Activated CD4-positive, alpha-beta T cell treated with anti-CD3 and anti-CD28 coated beads, Interleukin-2, amount 50 U/mL, for 24 hours (primary cell): ENCODE results near the gene EFHD1.
"Not testable (repeated sequence)": the region's sequence is repeated elsewhere in the genome, so short reads cannot be mapped to it uniquely, and the experiment has no call there.

ENCODE experiments used
- DNase-seq, 2 donors: peaks; one replicate each; pipeline ENCODE4 v3.0.0-alpha.2; 2020; ENCODE audit warnings: low read depth in 1 of 2, low spot score in 1 of 2

EFHD1 gene

DNA sequence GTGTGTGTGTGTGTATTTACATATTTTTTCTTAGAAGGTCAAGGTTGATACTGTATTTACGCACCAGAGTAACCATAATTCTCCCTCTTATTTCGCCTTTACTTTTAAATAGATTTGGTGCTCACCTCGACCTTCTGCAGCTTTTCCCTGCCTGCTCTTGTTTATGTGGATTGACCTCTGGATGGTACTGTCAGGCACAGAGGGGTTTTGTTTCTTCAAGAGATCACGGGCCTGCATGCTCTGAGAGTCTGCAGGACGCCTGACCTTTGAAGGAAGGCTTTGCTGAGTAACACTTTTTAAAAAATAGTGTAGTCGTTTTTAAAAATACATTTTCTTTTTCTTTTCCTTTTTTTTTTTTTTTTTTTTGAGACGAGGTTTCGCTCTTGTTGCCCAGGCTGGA, 18.1 kb upstream of the EFHD1 start:
- DNase-seq = no peak

DNA sequence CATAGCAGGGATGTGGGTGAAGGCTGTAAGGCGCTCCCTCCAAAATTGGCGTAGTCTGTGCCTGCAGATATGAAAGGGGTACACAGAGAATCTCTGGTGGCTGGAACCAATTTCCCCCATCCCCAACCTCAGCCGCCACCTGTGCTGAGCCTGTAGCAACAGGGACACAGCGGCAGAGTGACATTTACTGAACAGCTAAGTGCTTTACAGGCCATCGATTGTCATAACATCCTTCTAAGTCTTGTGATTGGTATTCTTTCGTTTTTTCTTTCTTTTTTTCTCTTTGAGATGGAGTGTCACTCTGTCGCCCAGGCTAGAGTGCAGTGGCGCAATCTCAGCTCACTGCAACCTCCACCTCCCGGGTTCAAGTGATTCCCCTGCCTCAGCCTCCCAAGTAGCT, 12.2 kb upstream of the EFHD1 start:
- DNase-seq = no peak

DNA sequence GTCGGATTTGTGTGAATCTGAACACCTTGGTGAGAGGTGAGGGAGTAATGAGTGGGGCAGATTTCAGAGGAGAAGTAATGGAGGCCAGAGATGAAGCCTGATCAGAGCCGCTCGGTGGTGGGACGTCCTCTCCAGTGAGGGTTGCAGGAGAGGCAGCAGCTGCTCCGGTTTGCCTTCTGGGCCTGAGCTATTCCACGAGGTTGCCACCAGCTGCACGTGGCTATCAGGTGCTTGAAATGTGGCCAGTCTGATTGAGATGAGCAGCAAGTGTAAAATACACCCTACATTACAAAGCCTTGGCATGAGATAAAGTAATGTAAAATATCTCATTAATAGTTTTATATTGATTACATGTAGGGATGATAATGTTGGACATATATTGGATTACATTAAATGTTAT, 10.8 kb upstream of the EFHD1 start:
- no peak for DNase-seq

DNA sequence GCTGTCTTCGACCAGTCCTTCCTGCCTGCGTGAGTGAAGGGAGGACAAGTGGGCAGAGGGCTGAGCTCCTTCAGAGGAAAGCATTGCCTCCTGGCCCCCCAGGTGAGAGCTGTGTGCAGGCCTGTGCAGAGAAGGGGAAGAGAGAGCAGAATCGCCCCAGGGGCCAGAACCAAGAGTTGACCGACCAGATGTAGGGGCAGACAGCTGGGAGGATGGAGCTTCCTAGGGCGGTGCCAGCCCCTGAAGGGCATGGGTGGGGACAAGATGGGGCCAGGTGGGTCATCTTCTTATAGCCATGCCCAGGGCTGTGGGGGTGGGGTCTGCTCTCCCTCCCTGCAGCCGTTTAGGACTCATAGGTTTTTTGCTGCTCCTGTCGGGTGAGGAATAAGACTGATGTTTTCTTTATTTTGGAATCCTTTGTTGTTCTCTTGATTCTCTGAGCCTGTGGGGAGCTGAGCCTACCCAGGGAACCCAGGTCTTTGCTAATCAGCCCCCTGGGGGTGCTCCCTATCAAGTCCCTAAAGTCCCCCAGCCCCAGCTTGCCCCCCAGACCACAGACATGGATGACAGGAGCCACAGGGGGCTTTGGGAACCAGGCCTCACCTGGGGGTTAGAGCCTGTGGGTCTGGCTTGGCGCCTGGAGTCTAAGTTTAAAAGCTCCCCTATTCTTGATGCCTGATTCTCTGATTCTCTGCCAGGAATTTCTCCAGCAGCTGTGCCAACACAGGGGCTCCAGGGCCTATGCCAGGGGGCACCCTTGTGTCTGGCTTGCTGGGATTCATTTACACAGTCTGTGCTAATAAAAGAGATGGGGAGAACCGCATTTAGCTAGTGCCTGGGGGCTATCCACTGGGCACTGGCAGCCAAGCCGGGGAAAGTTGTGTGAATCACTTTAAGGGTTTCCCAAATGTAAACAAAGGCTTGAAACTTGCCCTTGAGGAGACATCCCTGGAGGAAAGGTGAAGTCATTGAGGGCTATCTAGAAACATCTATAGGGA, 9.3 kb upstream of the EFHD1 start:
- no peak for DNase-seq

DNA sequence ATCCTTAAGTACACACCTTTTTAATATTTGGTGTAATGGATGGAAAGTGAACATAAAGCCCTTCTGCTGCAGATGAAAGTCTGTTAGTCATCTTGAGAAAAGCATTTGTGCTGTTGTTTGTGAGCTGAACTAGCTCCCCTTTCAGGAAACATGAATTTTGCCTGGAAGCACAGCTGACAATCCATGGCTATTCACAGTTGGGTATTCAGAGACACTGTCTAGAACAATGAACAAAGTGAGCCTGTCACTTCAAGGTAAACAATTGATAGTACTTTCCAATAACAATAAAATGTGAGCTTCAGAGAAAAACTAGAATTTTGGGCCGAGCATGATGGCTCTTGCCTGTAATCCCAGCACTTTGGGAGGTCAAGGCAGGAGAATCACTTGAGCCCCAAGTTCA, 6.8 kb upstream of the EFHD1 start:
- DNase-seq = no peak

DNA sequence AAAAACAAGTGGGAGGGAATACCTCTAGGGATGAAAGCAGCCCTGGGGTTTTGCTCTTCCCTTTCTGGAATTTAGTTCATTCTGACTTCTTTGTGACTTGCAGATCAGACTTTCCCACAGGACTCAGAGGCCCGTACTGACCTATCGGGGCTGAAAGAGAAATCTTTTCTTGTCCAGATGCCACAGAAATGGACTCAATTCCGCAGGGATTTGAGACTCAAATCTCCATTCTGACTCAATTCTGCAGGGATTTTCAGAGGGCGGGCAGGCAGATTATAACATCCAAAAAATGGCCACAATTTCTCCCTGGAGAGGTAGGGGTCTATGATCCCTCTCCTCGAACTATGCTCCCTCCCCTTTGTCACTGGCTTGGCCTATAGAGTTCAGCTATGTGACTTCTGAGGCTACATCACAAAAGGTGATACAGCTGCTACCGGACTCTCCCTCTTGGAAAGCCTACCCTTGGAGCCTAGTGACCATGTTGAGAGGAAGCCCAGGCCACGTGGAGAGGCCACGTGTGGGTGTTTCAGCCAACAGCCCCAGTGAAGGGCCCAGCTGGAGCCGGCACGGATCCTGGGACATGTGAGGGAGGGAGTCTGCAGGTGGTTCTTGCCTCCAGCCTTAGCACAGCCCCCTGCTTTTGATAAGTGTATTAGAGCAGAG, 4.8 kb upstream of the EFHD1 start:
- no peak for DNase-seq

DNA sequence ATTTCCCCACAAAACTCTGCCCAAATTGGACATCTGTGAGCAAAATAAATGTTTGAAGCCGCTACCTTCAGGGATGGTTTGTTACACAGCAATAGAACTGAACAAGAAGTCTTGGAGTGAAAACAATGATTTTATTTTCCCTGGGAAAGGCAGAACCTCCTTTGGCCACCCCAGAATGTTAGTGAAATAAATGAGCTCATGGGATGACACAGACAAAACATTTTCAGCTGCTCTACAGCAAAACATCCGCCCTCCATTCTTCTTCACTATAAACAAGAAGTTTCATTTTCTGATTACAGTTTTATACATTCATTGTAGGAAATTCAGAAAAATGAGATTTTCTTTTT, 4.3 kb upstream of the EFHD1 start:
- no peak for DNase-seq

DNA sequence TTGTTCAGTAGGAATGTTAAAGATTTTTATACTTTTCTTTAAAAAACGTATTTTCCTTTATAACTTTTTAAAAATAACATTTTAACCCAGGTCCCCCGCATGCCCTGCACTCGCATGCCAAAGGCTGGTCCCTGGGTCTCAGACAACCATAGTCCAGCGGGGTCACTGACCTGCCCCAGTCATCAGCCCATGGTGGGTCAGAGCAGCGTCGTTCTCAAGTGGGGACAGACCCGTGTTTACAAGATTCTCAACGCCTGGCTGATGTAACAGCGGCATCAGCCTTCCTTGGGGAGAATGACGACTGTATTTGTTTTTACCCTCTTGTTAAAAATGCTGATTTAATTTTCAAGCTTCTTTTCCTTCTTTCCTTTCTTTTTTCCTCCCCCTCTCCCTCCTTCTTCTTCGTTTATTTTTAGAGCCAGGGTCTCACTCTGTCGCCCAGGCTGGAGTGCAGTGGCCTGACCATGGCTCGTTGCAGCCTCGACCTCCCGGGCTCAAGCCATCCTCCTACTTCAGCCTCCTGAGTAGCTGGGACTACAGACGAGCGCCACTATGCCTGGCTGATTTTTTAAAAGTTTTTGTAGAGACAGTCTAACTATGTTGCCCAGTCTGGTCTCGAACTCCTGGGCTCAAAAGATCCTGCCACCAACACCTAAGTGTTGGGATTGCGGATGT, 1.0 kb upstream of the EFHD1 start:
- no peak for DNase-seq

DNA sequence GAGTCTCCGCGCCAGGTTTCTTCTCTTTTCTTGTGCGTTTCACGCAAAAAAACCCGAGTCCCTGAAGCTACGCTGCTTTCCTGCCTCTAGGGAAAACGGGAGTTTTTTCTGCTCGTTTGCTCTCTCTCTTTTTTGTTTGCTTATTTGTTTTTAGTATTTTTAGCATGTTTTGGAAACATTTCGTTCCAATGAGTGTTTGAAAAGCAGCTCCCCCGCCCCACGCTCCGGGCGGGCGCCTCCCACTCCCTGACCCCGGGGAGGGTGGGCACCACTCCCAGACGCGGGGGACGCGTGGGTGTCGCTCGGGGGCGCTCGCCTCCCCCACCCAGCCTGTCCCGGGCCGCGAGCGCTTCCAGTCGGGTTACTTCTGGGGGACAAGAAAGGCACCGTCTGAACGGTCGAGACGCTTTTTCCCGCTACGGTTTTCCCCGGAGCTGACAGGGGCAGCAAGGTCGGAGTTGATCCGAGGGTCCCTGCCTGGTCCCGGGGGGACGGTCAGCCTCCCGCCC, 446 bp upstream of the EFHD1 start:
- DNase-seq = no peak

DNA sequence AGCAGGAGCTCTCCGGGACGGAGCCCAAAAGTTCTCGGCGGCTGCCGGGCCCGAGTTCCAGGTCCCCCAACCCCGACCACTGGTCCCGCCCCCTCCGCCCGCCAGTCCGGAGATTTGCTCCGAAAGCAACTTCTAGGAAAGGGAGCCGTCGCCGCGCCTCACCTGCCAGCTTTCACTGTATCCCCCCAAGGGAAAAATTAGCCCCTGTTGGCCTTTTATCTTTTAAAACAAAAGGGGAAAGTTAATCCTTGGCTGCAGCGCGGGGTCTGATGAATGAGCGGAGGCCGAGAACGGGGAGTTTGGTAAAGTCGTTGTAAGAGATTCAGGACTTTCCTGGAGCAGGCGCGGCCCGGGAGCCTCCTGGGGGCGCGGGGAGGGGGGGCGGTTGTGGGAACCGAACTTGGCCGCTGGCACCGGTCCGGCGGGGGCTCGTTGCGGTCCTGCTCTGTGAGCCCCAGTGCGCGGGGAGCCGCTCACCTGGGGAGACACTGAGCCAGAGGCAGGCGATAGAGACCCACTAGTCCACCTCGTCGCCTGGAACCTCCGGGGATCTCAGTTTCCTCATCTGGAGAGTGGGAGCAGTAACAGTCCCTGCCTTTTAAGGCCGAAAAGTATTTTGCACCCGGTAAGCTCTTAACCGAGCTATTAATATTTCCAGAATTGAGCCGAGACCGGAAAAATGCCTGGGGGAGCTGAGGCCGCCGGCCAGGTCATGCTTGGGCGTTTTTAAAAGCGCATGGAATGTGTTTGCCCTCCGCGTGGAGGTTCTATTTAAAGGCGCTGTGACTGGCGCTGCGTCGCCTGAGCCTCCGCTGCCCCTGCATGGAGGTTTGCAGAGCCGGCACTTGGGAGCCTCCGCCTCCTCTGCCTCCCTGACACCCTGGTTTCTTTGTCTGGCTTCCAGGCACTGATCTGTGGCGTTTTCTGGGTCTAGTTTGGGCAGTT, 1.1 kb downstream of the EFHD1 start:
- no peak for DNase-seq

DNA sequence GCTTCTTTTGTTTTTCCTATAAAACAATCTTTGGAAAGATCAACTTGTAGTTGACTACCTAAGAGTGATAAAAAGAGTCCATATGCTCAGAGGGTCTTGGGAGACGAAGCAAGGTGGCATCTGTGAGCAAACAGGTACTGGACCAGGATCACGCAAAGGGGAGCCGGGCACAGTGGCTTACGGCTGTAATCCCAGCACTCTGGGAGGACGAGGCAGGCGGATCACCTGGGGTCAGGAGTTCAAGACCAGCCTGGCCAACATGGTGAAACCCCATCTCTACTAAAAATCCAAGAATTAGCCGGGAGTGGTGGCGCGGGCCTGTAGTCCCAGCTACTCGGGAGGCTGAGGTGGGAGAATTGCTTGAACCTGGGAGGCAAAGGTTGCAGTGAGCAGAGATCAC, 2.0 kb downstream of the EFHD1 start:
- not testable (repeated sequence) for DNase-seq

DNA sequence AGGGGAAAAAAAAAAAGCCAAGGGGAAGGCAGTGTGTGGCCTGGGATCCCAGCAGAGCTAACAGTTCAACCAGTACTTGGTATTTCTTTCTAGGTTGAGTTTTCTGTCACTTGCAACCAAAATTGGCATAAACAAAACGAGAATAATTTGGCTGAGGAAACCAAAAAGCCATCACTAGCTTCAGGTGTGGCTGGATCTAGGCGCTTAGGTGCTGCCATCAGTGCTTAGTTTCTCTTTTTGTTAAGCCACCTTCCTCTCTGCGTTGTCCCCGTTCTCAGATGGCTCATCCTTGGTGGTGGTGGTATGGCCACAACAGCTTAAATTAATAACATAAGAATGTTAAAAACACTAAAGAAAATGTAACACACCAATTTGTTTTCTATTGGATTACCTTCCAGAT, 2.4 kb downstream of the EFHD1 start:
- DNase-seq = no peak

DNA sequence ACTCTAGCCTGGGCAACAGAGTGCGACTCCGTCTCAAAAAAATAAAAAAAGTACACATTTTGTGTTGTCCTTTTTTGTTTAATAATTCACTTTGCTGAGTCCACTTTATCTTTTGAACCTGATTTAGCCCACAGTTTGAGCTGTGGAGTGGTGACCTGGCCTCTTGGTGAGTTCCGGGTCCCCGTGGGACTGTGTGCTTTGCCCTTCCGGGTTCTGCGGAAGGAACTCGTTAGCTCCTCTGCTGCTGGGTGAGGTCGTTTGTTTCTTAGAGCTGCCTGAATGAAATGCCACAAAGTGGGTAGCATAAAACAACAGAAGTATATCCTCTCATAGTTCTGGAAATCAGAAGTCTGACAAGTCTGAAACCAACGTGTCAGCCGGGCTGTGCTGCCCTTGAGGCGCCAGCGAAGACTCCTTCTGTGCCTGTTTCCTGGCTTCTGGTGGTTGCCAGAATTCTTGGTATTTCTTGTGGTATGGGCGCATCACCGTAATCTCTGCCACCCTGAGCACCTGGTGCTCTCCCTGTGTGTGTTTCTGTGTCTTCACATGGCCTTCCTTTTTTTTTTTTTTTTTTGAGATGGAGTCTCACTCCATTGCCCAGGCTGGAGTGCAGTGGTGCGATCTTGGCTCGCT, 3.5 kb downstream of the EFHD1 start:
- DNase-seq = no peak

DNA sequence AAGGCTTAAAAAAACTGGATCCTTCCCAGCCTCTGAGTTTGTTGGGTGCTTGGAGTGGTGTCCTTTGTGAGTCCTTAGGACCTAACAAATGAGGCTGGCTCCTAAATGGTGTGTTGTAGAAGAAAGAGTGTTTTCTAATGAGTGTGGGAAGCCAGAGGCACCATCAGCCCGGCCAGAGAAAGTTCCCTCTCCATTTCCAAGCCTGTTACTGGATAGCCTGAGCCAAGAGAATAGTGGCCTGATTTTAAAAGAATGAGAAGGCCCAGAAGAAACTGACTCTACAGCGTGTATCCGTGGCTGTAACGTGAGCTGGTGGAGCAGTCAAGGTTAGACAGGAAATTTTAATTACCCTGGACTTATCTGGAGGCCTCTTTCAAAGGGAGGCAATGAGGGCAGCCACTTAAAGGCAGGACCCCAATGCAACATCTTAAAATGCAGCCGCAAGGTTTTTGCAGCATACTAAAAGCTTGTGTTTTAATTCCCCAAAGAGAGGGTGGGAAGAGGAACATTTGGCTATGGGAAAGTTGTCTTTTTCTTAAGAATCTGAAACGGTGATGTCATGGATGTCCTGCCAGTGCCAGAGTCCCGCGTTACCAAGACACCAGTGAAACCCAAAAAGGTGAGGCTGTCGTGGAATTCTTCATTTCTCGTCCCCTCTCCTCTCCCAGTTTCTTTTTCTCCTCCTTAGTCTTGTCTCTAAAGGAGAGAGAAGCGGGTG, 4.6 kb downstream of the EFHD1 start:
- no peak for DNase-seq

DNA sequence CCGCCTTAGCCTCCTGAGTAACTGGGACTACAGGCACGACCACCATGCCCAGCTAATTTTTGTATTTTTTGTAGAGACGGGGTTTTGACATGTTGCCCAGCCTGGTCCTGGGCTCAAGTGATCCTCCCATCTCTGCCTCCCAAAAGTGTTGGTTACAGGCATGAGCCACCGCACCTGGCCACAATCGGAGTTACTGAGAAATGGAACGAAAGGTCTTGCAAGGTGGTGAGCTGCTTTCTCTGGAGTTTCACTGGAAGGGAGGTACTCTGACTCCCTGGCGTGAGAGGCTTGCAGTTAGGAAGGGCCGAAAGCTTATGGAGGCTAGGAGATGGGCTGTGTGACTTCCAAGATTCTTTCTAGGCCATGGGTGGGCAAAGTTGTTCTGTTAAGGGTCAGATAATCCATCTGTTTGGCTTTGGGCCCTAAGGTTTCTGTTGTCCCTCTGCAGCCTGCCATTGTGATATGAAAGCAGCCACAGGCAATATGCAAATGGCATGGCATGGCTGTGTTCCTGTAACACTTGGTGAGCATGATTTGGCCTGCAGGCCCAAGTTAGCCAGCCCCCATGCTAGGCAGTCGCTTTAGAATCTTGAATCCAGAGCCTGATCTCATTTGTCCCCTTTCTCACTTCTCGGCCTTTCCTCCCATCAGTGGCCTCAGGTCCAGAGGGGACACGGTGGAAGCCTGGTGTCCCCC, 7.9 kb downstream of the EFHD1 start:
- DNase-seq = no peak

DNA sequence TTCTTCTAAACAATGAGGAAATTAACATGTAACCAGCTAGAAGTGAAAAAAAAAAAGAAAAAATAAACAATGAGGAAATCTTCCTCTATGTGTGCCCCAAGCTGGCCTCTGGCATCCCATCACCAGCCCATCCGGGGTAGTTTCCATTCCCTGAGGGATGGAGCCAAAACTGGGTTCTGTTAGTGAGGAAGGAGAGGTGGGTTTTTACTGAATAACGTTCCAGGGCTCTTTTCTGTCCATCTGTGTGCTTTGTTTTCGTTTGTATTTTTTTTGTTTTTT, 9.7 kb downstream of the EFHD1 start:
- DNase-seq = no peak

DNA sequence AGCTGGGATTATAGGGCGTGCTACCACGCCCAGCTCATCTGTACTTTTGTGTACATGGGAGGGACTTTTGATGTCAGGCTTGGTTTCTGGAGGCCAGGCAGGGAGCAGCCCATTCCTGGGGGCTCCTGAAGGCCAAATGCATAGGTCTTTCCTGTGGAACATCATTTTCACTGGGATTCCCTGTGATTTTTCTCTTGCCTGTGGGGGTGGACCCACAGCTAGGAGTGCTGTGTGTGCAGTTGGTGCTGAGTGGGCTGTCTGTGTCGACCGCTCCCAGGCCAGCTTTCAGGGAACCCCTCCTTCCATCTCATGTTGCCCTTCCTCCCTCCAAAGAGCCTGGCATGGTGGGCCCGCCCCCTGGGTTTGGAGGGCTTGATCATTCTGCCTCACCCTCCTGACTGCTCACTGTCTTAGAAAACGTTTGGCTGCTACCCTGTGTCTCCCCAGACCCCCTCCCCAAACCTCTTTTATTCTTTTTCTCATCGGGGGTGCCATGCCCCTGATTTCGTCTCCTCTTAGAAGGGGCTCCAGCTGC, 10.5 kb downstream of the EFHD1 start:
- DNase-seq = no peak

DNA sequence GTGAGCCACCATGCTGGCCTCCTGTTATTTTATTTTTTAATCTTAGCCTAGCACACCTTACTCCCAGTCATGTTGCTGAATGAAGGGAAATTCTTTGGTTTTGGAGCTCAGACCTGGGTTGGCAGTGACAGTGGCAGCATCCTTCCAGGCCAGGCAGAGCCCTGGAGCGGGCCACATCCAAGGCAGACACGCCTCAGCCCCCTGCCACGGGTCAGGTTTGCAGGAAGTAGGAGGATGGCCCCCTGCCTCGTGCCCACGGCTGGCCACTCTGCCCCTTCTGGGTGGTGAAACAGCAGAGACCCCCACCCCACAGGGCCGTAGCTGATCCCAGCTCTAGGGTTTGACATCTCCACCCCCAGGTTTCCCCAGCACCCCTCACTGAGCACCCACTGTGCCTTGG, 11.7 kb downstream of the EFHD1 start:
- DNase-seq = no peak

DNA sequence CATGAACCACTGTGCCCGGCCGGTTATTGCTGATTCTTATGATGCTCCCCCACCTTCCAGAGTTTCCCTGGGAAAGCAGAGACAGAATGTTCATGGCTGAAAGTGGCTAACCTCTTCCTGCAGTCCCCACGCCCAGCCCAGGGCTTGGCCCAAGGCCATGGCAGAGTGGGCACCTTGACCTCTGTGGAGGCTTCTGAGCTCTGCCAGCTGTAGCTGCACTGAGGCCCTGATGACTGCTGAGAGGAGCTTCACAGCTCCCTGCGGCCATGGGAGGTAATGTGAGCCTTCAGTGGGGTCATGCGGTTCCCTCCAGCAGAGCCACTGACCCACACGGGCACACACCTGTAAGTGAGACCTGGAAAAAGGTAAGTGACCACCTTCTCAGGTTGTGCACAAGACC, 13.3 kb downstream of the EFHD1 start:
- DNase-seq = no peak
